ENCODE results near the gene RCL1.

The RCL1 gene

DNA sequence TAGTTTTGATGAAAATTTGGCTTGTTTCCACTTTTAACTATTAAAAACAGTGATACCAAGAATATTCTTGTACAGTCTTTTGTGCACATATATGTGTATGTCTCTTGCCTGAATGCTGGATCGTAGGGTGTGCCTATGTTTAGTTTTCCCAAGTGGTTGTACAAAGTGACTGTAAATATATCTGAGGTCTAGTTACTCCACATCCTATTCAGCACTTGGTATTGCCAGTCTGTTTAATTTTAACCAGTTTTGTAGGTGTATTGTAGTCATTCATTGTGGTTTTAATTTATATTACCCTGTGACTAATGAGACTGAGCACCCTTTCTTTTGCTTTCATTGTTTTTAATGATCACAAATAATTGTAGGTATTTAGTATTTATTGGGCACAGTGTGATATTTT lies 17.8 kb downstream of the RCL1 start:
- Histone ChIP-seq H3K27ac (ENCODE audit: low read depth, low read length) (no peak overlapping the region), H3K36me3 (ENCODE audit: control insufficient read depth in 1 of 2, insufficient read depth in 2 of 2, low read length in 2 of 2) (no peaks in the 10 kb centered on the region), H3K4me1 (ENCODE audit: control insufficient read depth in 1 of 2, insufficient read depth in 2 of 2, low read length in 2 of 2) (peaks cover 3 to 8% of the 10 kb centered on the region in 2 donors)

GRCh38 chr9:4811824-4812223 lies 19.1 kb downstream of the RCL1 start:
- Histone ChIP-seq H3K4me3 (ENCODE audit: low read depth in 1 of 2, low read length in 2 of 2) (no peak overlapping the region), H3K27ac (ENCODE audit: low read depth, low read length) (no peak overlapping the region), H3K27me3 (ENCODE audit: control insufficient read depth in 1 of 2, insufficient read depth in 2 of 2, low read length in 2 of 2) (no peaks in the 10 kb centered on the region), H3K4me1 (ENCODE audit: control insufficient read depth in 1 of 2, insufficient read depth in 2 of 2, low read length in 2 of 2) (peaks cover 6 to 10% of the 10 kb centered on the region in 2 donors), H3K9me3 (ENCODE audit: control insufficient read depth in 1 of 2, low read length in 2 of 2) (no peaks in the 10 kb centered on the region), H3K9ac (ENCODE audit: low read depth in 1 of 2, low read length in 2 of 2) (no peak overlapping the region), H3K36me3 (ENCODE audit: control insufficient read depth in 1 of 2, insufficient read depth in 2 of 2, low read length in 2 of 2) (no peaks in the 10 kb centered on the region)

More for the DNA sequence above, 17.8 kb downstream of the RCL1 start:
- no peak overlapping the region for H3K4me3 ChIP-seq (ENCODE audit: low read depth in 1 of 2, low read length in 2 of 2)
- no peak overlapping the region for H3K9ac ChIP-seq (ENCODE audit: low read depth in 1 of 2, low read length in 2 of 2)
- no peaks in the 10 kb centered on the region for H3K27me3 ChIP-seq (ENCODE audit: control insufficient read depth in 1 of 2, insufficient read depth in 2 of 2, low read length in 2 of 2)
- H3K9me3 ChIP-seq (ENCODE audit: control insufficient read depth in 1 of 2, low read length in 2 of 2) = no peaks in the 10 kb centered on the region

DNA sequence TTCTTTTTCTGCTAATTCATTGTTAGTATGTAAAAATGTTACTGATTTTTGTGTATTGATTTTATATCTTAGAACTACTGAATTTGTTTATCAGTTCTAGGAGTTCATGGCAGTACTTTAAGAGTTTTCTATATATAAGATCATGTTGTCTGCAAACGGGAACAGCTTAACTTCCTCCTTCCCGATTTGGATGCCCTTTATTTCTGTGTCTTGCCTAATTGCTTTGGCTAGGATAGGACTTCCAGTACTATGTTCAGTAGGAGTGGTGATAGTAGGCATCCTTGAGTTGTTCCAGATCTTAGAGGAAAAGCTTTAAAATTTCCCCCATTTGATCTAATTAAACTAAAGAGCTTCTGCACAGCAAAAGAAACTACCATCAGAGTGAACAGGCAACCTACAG lies 20.1 kb downstream of the RCL1 start:
- Histone ChIP-seq H3K4me1 (ENCODE audit: control insufficient read depth in 1 of 2, insufficient read depth in 2 of 2, low read length in 2 of 2) (peaks cover 6 to 10% of the 10 kb centered on the region in 2 donors), H3K27ac (ENCODE audit: low read depth, low read length) (no peak overlapping the region), H3K4me3 (ENCODE audit: low read depth in 1 of 2, low read length in 2 of 2) (no peak overlapping the region), H3K36me3 (ENCODE audit: control insufficient read depth in 1 of 2, insufficient read depth in 2 of 2, low read length in 2 of 2) (no peaks in the 10 kb centered on the region), H3K9ac (ENCODE audit: low read depth in 1 of 2, low read length in 2 of 2) (no peak overlapping the region), H3K27me3 (ENCODE audit: control insufficient read depth in 1 of 2, insufficient read depth in 2 of 2, low read length in 2 of 2) (no peaks in the 10 kb centered on the region), H3K9me3 (ENCODE audit: control insufficient read depth in 1 of 2, low read length in 2 of 2) (no peaks in the 10 kb centered on the region)

DNA sequence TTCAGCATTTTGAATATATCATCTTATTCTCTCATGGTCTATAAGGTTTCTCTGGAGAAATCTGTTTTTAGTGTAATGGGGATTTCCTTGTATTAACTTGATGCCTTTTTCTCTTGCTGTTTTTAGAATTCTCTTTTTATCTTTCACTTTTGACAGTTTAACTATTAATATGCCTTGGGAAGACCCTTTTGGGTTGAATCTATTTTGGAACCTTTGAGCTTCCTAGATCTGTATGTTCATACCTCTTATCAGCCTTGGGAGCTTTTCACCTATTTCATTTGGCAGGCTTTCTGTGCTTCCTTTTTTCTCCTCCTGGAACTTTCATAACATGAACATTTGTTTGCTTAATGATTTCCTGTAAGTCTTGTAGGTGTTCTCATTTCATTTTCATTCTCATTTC lies 22.2 kb downstream of the RCL1 start:
- no peaks in the 10 kb centered on the region for H3K36me3 ChIP-seq (ENCODE audit: control insufficient read depth in 1 of 2, insufficient read depth in 2 of 2, low read length in 2 of 2)
- H3K9me3 ChIP-seq (ENCODE audit: control insufficient read depth in 1 of 2, low read length in 2 of 2) = no peaks in the 10 kb centered on the region
- no peak overlapping the region for H3K9ac ChIP-seq (ENCODE audit: low read depth in 1 of 2, low read length in 2 of 2)
- peaks cover 6 to 10% of the 10 kb centered on the region in 2 donors for H3K4me1 ChIP-seq (ENCODE audit: control insufficient read depth in 1 of 2, insufficient read depth in 2 of 2, low read length in 2 of 2)
- H3K4me3 ChIP-seq (ENCODE audit: low read depth in 1 of 2, low read length in 2 of 2) = no peak overlapping the region
- no peak overlapping the region for H3K27ac ChIP-seq (ENCODE audit: low read depth, low read length)
- no peaks in the 10 kb centered on the region for H3K27me3 ChIP-seq (ENCODE audit: control insufficient read depth in 1 of 2, insufficient read depth in 2 of 2, low read length in 2 of 2)

DNA sequence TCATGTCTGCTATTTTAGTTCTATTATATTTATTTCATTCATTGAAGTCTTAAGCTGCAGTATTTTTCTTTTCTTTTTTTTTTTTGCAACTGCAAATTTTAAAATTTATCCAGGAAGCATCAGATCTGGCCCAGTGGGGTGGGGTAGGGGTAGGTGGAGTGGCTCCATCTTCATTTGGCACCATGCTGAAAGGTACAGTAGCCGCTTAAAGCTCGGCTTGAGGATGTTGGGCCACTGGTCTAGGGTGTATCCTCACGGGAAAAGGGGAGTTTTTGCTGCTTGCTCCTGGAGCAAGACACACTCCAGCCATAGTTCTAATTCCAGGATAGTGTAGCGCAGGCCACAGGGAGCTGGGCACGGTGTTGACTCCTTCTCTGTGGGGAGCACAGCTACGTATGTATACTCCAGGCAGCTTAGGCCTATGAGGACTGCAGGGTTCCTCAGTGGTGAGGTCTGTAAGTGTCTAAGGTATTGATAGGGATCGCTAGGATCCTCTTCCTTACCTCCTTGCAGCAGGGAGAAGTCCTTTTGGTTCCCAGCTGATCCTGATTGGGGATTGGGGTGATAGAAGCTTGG lies 22.7 kb downstream of the RCL1 start:
- Histone ChIP-seq H3K9ac (ENCODE audit: low read depth in 1 of 2, low read length in 2 of 2) (no peak overlapping the region), H3K36me3 (ENCODE audit: control insufficient read depth in 1 of 2, insufficient read depth in 2 of 2, low read length in 2 of 2) (no peaks in the 10 kb centered on the region), H3K4me1 (ENCODE audit: control insufficient read depth in 1 of 2, insufficient read depth in 2 of 2, low read length in 2 of 2) (peaks cover 6 to 10% of the 10 kb centered on the region in 2 donors), H3K27ac (ENCODE audit: low read depth, low read length) (no peak overlapping the region), H3K9me3 (ENCODE audit: control insufficient read depth in 1 of 2, low read length in 2 of 2) (no peaks in the 10 kb centered on the region), H3K27me3 (ENCODE audit: control insufficient read depth in 1 of 2, insufficient read depth in 2 of 2, low read length in 2 of 2) (no peaks in the 10 kb centered on the region), H3K4me3 (ENCODE audit: low read depth in 1 of 2, low read length in 2 of 2) (peak overlapping the region in 1 of 2 donors; percentile 1)

- Histone ChIP-seq H3K36me3 (ENCODE audit: control insufficient read depth in 1 of 2, insufficient read depth in 2 of 2, low read length in 2 of 2) (no peaks in the 10 kb centered on the region), H3K4me1 (ENCODE audit: control insufficient read depth in 1 of 2, insufficient read depth in 2 of 2, low read length in 2 of 2) (peaks cover 6 to 10% of the 10 kb centered on the region in 2 donors), H3K9me3 (ENCODE audit: control insufficient read depth in 1 of 2, low read length in 2 of 2) (no peaks in the 10 kb centered on the region), H3K27me3 (ENCODE audit: control insufficient read depth in 1 of 2, insufficient read depth in 2 of 2, low read length in 2 of 2) (no peaks in the 10 kb centered on the region), H3K27ac (ENCODE audit: low read depth, low read length) (no peak overlapping the region), H3K9ac (ENCODE audit: low read depth in 1 of 2, low read length in 2 of 2) (no peak overlapping the region), H3K4me3 (ENCODE audit: low read depth in 1 of 2, low read length in 2 of 2) (no peak overlapping the region)
Observed at GRCh38 chr9:4820168-4820567, 27.4 kb downstream of the RCL1 start.

- no peak overlapping the region for H3K9ac ChIP-seq (ENCODE audit: low read depth in 1 of 2, low read length in 2 of 2)
- H3K9me3 ChIP-seq (ENCODE audit: control insufficient read depth in 1 of 2, low read length in 2 of 2) = no peaks in the 10 kb centered on the region
- H3K36me3 ChIP-seq (ENCODE audit: control insufficient read depth in 1 of 2, insufficient read depth in 2 of 2, low read length in 2 of 2) = no peaks in the 10 kb centered on the region
- H3K27ac ChIP-seq (ENCODE audit: low read depth, low read length) = no peak overlapping the region
- H3K27me3 ChIP-seq (ENCODE audit: control insufficient read depth in 1 of 2, insufficient read depth in 2 of 2, low read length in 2 of 2) = no peaks in the 10 kb centered on the region
- H3K4me1 ChIP-seq (ENCODE audit: control insufficient read depth in 1 of 2, insufficient read depth in 2 of 2, low read length in 2 of 2) = peaks cover 0 to 4% of the 10 kb centered on the region in 2 donors
- no peak overlapping the region for H3K4me3 ChIP-seq (ENCODE audit: low read depth in 1 of 2, low read length in 2 of 2)
Observed at GRCh38 chr9:4821133-4821532, 28.4 kb downstream of the RCL1 start.

- Histone ChIP-seq H3K4me3 (ENCODE audit: low read depth in 1 of 2, low read length in 2 of 2) (no peak overlapping the region), H3K4me1 (ENCODE audit: control insufficient read depth in 1 of 2, insufficient read depth in 2 of 2, low read length in 2 of 2) (peaks cover 0 to 4% of the 10 kb centered on the region in 2 donors), H3K9me3 (ENCODE audit: control insufficient read depth in 1 of 2, low read length in 2 of 2) (no peaks in the 10 kb centered on the region), H3K9ac (ENCODE audit: low read depth in 1 of 2, low read length in 2 of 2) (no peak overlapping the region), H3K27me3 (ENCODE audit: control insufficient read depth in 1 of 2, insufficient read depth in 2 of 2, low read length in 2 of 2) (no peaks in the 10 kb centered on the region), H3K36me3 (ENCODE audit: control insufficient read depth in 1 of 2, insufficient read depth in 2 of 2, low read length in 2 of 2) (no peaks in the 10 kb centered on the region), H3K27ac (ENCODE audit: low read depth, low read length) (no peak overlapping the region)
Observed at GRCh38 chr9:4822057-4822456, 29.3 kb downstream of the RCL1 start.

- H3K4me3 ChIP-seq (ENCODE audit: low read depth in 1 of 2, low read length in 2 of 2) = no peak overlapping the region
- no peaks in the 10 kb centered on the region for H3K27me3 ChIP-seq (ENCODE audit: control insufficient read depth in 1 of 2, insufficient read depth in 2 of 2, low read length in 2 of 2)
- no peak overlapping the region for H3K9ac ChIP-seq (ENCODE audit: low read depth in 1 of 2, low read length in 2 of 2)
- peaks cover 0 to 9% of the 10 kb centered on the region in 2 donors for H3K36me3 ChIP-seq (ENCODE audit: control insufficient read depth in 1 of 2, insufficient read depth in 2 of 2, low read length in 2 of 2)
- H3K9me3 ChIP-seq (ENCODE audit: control insufficient read depth in 1 of 2, low read length in 2 of 2) = no peaks in the 10 kb centered on the region
- H3K27ac ChIP-seq (ENCODE audit: low read depth, low read length) = no peak overlapping the region
- peaks cover 0 to 4% of the 10 kb centered on the region in 2 donors for H3K4me1 ChIP-seq (ENCODE audit: control insufficient read depth in 1 of 2, insufficient read depth in 2 of 2, low read length in 2 of 2)
Observed at GRCh38 chr9:4826417-4827166, 33.8 kb downstream of the RCL1 start.

DNA sequence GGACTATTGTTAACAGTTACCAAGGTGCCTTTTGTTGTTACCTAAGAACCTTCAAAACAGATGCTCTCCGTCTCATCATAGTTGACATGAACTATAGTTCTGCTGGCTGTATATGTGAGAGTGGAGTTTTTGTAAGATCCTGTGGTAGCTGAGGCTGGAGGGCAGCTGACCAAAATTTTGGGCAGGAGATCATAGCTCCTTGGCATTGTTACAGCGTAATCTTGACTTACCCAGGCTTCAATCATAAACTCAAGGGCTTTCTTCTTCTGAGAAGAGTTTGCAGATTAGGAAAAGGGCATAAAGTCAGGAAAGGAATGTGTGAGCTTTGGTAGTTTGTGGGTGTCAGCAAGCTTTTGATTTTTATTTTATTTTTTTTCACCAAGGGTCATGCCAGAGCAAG lies 34.5 kb downstream of the RCL1 start:
- H3K4me1 ChIP-seq (ENCODE audit: control insufficient read depth in 1 of 2, insufficient read depth in 2 of 2, low read length in 2 of 2) = no peaks in the 10 kb centered on the region

More for the DNA sequence above, 34.5 kb downstream of the RCL1 start:
- Histone ChIP-seq H3K36me3 (ENCODE audit: control insufficient read depth in 1 of 2, insufficient read depth in 2 of 2, low read length in 2 of 2) (peaks cover 0 to 12% of the 10 kb centered on the region in 2 donors), H3K27me3 (ENCODE audit: control insufficient read depth in 1 of 2, insufficient read depth in 2 of 2, low read length in 2 of 2) (no peaks in the 10 kb centered on the region), H3K9me3 (ENCODE audit: control insufficient read depth in 1 of 2, low read length in 2 of 2) (no peaks in the 10 kb centered on the region), H3K9ac (ENCODE audit: low read depth in 1 of 2, low read length in 2 of 2) (no peak overlapping the region), H3K27ac (ENCODE audit: low read depth, low read length) (no peak overlapping the region), H3K4me3 (ENCODE audit: low read depth in 1 of 2, low read length in 2 of 2) (no peak overlapping the region)
